Effector memory CD4-positive, alpha-beta T cell (primary cell): ENCODE data around the gene ABHD4.

Source experiments
- DNase-seq, 3 donors: peaks; one replicate each; pipeline ENCODE4 v3.0.0-alpha.2; 2020
- H3K27ac ChIP-seq: 2 replicates; pipeline ENCODE4 v1.7.0; 2013; ENCODE audit warnings: mild to moderate bottlenecking, low read length, moderate library complexity; ENCODE audit not compliant: insufficient read depth, poor library complexity, severe bottlenecking
- H3K27me3 ChIP-seq: replicated peaks from 2 replicates; pipeline ENCODE4 v1.7.0; 2013; ENCODE audit warnings: mild to moderate bottlenecking, low read length; ENCODE audit not compliant: insufficient read depth, control insufficient read depth, poor library complexity, severe bottlenecking
- H3K36me3 ChIP-seq: 2 replicates; pipeline ENCODE4 v1.7.0; 2013; ENCODE audit warnings: mild to moderate bottlenecking, low read length, moderate library complexity; ENCODE audit not compliant: control insufficient read depth, insufficient read depth
- H3K4me1 ChIP-seq: 2 replicates; pipeline ENCODE4 v1.7.0; 2013; ENCODE audit warnings: low read length, mild to moderate bottlenecking; ENCODE audit not compliant: control insufficient read depth, insufficient read depth, poor library complexity, severe bottlenecking
- H3K4me3 ChIP-seq: 2 replicates; pipeline ENCODE4 v1.7.0; 2013; ENCODE audit warnings: low read length, low read depth, mild to moderate bottlenecking; ENCODE audit not compliant: insufficient read depth, poor library complexity, severe bottlenecking
- H3K9me3 ChIP-seq: 2 replicates; pipeline ENCODE4 v1.7.0; 2013; ENCODE audit warnings: mild to moderate bottlenecking, low read length, moderate library complexity; ENCODE audit not compliant: control insufficient read depth

Gene ABHD4

GRCh38 chr14:22656945-22657731 is 59.0 kb downstream of the ABHD4 start:
- H3K4me3 ChIP-seq, result no peak overlapping the region
- H3K4me1 ChIP-seq, result no peaks in the 10 kb centered on the region
- H3K36me3 ChIP-seq, result no peaks in the 10 kb centered on the region
- no peaks in the 10 kb centered on the region for H3K9me3 ChIP-seq
- H3K27ac ChIP-seq, result no peak overlapping the region
- H3K27me3 ChIP-seq, result no peaks in the 10 kb centered on the region
- DNase-seq, result no peak

- Histone ChIP-seq H3K9me3 (no peaks in the 10 kb centered on the region), H3K27me3 (no peaks in the 10 kb centered on the region), H3K27ac (no peak overlapping the region), H3K36me3 (no peaks in the 10 kb centered on the region), H3K4me1 (no peaks in the 10 kb centered on the region), H3K4me3 (no peak overlapping the region)
- DNase-seq, result no peak
These were observed 59.8 kb downstream of the ABHD4 start for GRCh38 chr14:22657861-22658260.

GRCh38 chr14:22658946-22659345 is 60.8 kb downstream of the ABHD4 start:
- Histone ChIP-seq H3K36me3 (no peaks in the 10 kb centered on the region), H3K27ac (no peak overlapping the region), H3K9me3 (no peaks in the 10 kb centered on the region), H3K4me3 (no peak overlapping the region), H3K27me3 (no peaks in the 10 kb centered on the region), H3K4me1 (no peaks in the 10 kb centered on the region)
- DNase-seq, result no peak

GRCh38 chr14:22660654-22661053 is 62.6 kb downstream of the ABHD4 start:
- Histone ChIP-seq H3K36me3 (no peaks in the 10 kb centered on the region), H3K27ac (no peak overlapping the region), H3K4me3 (no peak overlapping the region), H3K9me3 (no peaks in the 10 kb centered on the region), H3K27me3 (no peaks in the 10 kb centered on the region), H3K4me1 (no peaks in the 10 kb centered on the region)
- no peak for DNase-seq
